HCT116 (cell line): Measurements from ENCODE around the gene EPHA4. TPM values are rescaled to one million over a fixed set of nuclear protein-coding genes. Genes with fewer than 3 reads are reported as not detected.

Experiments
- ATAC-seq: fragments of 200-7000 bp; cut with Tn5 transposase; 2 replicates; pipeline ENCODE4 v1.9.1; 2020; ENCODE audit warnings: mild to moderate bottlenecking, moderate library complexity
- BruUV-seq: library from RNA; stranded (reverse); fragments of 400-500 nt; replicated peaks from 2 replicates; lab custom pipeline; 2021; lab: Mats Ljungman, UMichigan
- CTCF ChIA-PET: fragments of 300-600 bp; sonication (Branson Sonifier 250); formaldehyde crosslinking; loops from one replicate; lab custom pipeline; 2021; ENCODE audit warnings: antibody characterized with exemption; lab: Charles Lee
- POLR2A ChIA-PET: fragments of 300-600, 350-600 bp; sonication (Branson Sonifier 250); formaldehyde crosslinking; loops from one replicate; lab custom pipeline; 2021; ENCODE audit warnings: antibody characterized with exemption; lab: Charles Lee
- RAD21 ChIA-PET, 2 experiments: fragments of 300-600 bp; sonication (Branson Sonifier 250); formaldehyde crosslinking; loops; one replicate each; lab custom pipeline; 2023; ENCODE audit warnings: low total read pairs in 2 of 2; ENCODE audit not compliant: uncharacterized antibody in 2 of 2, unreplicated experiment in 2 of 2, low non-redundant PET in 1 of 2; lab: Charles Lee
- DNase-seq: peaks from one replicate; pipeline ENCODE4 v3.0.0-alpha.2; 2010; ENCODE audit warnings: low read depth, low spot score
- H2AFZ ChIP-seq: fragments of 200-600 bp; shearing (Covaris generic), sonication (generic); 2 replicates; pipeline ENCODE4 v1.6.1; 2017; ENCODE audit warnings: low read depth, mixed run types, mixed read lengths, antibody characterized with exemption, low read length; ENCODE audit not compliant: poor library complexity, severe bottlenecking
- H3K27ac ChIP-seq: 2 replicates; pipeline ENCODE4 v1.5.1; 2012; ENCODE audit warnings: low read depth, low read length
- H3K27me3 ChIP-seq: fragments of 200-600 bp; sonication (generic); 2 replicates; pipeline ENCODE4 v1.6.1; 2016; ENCODE audit warnings: mixed run types, low read length, mixed read lengths; ENCODE audit not compliant: insufficient read depth
- H3K36me3 ChIP-seq, 2 experiments: fragments of 200-500 bp in 1 of 2; fragments of 200-600 bp in 1 of 2; sonication (Bioruptor generic) in 1 of 2; sonication (generic) in 1 of 2; 2 replicates each; pipeline versions ENCODE4 v1.5.1 to v1.6.1; 2014 to 2016; ENCODE audit warnings: low read length in 2 of 2, inconsistent platforms in 1 of 2, mixed read lengths in 1 of 2, mixed run types in 1 of 2; ENCODE audit not compliant: insufficient read depth in 2 of 2, control insufficient read depth in 1 of 2
- H3K4me1 ChIP-seq, 2 experiments: fragments of 200-600 bp in 1 of 2; sonication (generic) in 1 of 2; 2 replicates each; pipeline versions ENCODE4 v1.5.1 to v1.6.1; 2012 to 2017; ENCODE audit warnings: low read length in 2 of 2, inconsistent platforms in 1 of 2, mild to moderate bottlenecking in 1 of 2, mixed read lengths in 1 of 2, mixed run types in 1 of 2, moderate library complexity in 1 of 2; ENCODE audit not compliant: insufficient read depth in 2 of 2, control insufficient read depth in 1 of 2
- H3K4me2 ChIP-seq: fragments of 200-600 bp; sonication (generic); 2 replicates; pipeline ENCODE4 v1.6.1; 2017; ENCODE audit warnings: mixed run types, low read length, mixed read lengths
- H3K4me3 ChIP-seq, 2 experiments: fragments of 200-600 bp in 1 of 2; sonication (generic) in 1 of 2; replicated peaks in 1 of 2; 2 replicates each; pipeline ENCODE4 v1.5.1; 2011 to 2016; ENCODE audit warnings: low read length in 2 of 2, control low read depth in 1 of 2, low read depth in 1 of 2, mild to moderate bottlenecking in 1 of 2, mixed read lengths in 1 of 2, mixed run types in 1 of 2
- H3K79me2 ChIP-seq: fragments of 200-600 bp; sonication (generic); 2 replicates; pipeline ENCODE4 v1.6.1; 2017; ENCODE audit warnings: mild to moderate bottlenecking, mixed run types, low read length, moderate library complexity, mixed read lengths; ENCODE audit not compliant: insufficient read depth
- H3K9ac ChIP-seq: fragments of 200-600 bp; sonication (generic); 2 replicates; pipeline ENCODE4 v1.6.1; 2016; ENCODE audit warnings: low read length, mixed read lengths
- H3K9me2 ChIP-seq: fragments of 200-600 bp; sonication (generic), shearing (Covaris generic); 2 replicates; pipeline ENCODE4 v1.6.1; 2017; ENCODE audit warnings: mixed run types, mild to moderate bottlenecking, moderate library complexity; ENCODE audit not compliant: insufficient read depth
- H3K9me3 ChIP-seq, 2 experiments: fragments of 200-500 bp in 1 of 2; fragments of 200-600 bp in 1 of 2; sonication (Bioruptor generic) in 1 of 2; sonication (generic) in 1 of 2; 2 replicates each; pipeline ENCODE4 v1.6.1; 2014 to 2017; ENCODE audit warnings: low read length in 2 of 2, mixed read lengths in 2 of 2, inconsistent platforms in 1 of 2, low read depth in 1 of 2, mild to moderate bottlenecking in 1 of 2, mixed run types in 1 of 2, moderate library complexity in 1 of 2; ENCODE audit not compliant: control insufficient read depth in 1 of 2, insufficient read depth in 1 of 2
- H4K20me1 ChIP-seq: fragments of 200-600 bp; sonication (generic), shearing (Covaris generic); 2 replicates; pipeline ENCODE4 v1.6.1; 2017; ENCODE audit warnings: mixed run types, mild to moderate bottlenecking, moderate library complexity; ENCODE audit not compliant: insufficient read depth
- CBX3 ChIP-seq: IDR thresholded peaks from 2 replicates; pipeline ENCODE4 v1.6.1; 2012; ENCODE audit warnings: low read depth
- EGR1 ChIP-seq: IDR thresholded peaks from 2 replicates; pipeline ENCODE4 v1.6.1; 2012; ENCODE audit warnings: low read depth
- ELF1 ChIP-seq: IDR thresholded peaks from 2 replicates; pipeline ENCODE4 v1.6.1; 2012; ENCODE audit warnings: low read depth, borderline replicate concordance
- FOSL1 ChIP-seq: IDR thresholded peaks from 2 replicates; pipeline ENCODE4 v1.6.1; 2012; ENCODE audit warnings: low read depth
- JUND ChIP-seq: IDR thresholded peaks from 2 replicates; pipeline ENCODE4 v1.6.1; 2012
- POLR2A ChIP-seq: IDR thresholded peaks from 2 replicates; pipeline ENCODE4 v1.7.0; 2011; ENCODE audit warnings: borderline replicate concordance; ENCODE audit not compliant: insufficient read depth, insufficient read length; ENCODE audit errors: extremely low read depth
- POLR2AphosphoS5 ChIP-seq: IDR thresholded peaks from 2 replicates; pipeline ENCODE4 v1.6.1; 2011; ENCODE audit warnings: mild to moderate bottlenecking, low read depth, low read length, moderate library complexity
- RAD21 ChIP-seq: IDR thresholded peaks from 2 replicates; pipeline ENCODE4 v1.6.1; 2012; ENCODE audit warnings: low read depth, mild to moderate bottlenecking
- SIN3A ChIP-seq: IDR thresholded peaks from 2 replicates; pipeline ENCODE4 v1.6.1; 2012; ENCODE audit warnings: low read depth
- SP1 ChIP-seq: IDR thresholded peaks from 2 replicates; pipeline ENCODE4 v1.6.1; 2012; ENCODE audit warnings: low read depth
- SRF ChIP-seq: IDR thresholded peaks from 2 replicates; pipeline ENCODE4 v1.6.1; 2012; ENCODE audit warnings: low read depth
- TCF7L2 ChIP-seq: IDR thresholded peaks from 2 replicates; pipeline ENCODE4 v1.7.0; 2011; ENCODE audit warnings: borderline replicate concordance, inconsistent platforms; ENCODE audit not compliant: insufficient read depth, insufficient read length; ENCODE audit errors: extremely low read depth
- YY1 ChIP-seq: IDR thresholded peaks from 2 replicates; pipeline ENCODE4 v1.6.1; 2011; ENCODE audit warnings: low read length, low read depth, moderate library complexity, mild to moderate bottlenecking; ENCODE audit not compliant: insufficient replicate concordance; ENCODE audit errors: extremely low read depth
- ZFX ChIP-seq: fragments of 450-650 bp; IDR thresholded peaks from 2 replicates; pipeline ENCODE4 v1.6.1; 2017
- ZNF274 ChIP-seq: fragments of 200-500 bp; sonication (Bioruptor generic); IDR thresholded peaks from 2 replicates; pipeline ENCODE4 v1.6.1; 2014; ENCODE audit warnings: mild to moderate bottlenecking, low read depth, low read length, inconsistent platforms
- intact Hi-C: fragments of 100-400 bp; cut with micrococcal nuclease; formaldehyde crosslinking; loops from 2 replicates; pipeline ENCODE4 v1.10.0; 2022
- total RNA-seq: library from RNA; stranded (reverse); gene quantifications from one replicate; pipeline ENCODE4 v1.2.1, GENCODE V29; 2021; ENCODE audit not compliant: unreplicated experiment
- TF ChIP-seq, protein P1 (sequence below): IDR thresholded peaks from 2 replicates; pipeline ENCODE4 v1.6.1; 2012
- TF ChIP-seq, protein P2 (sequence below): IDR thresholded peaks from 2 replicates; pipeline ENCODE4 v1.6.1; 2011; ENCODE audit warnings: mild to moderate bottlenecking, low read length, moderate library complexity; ENCODE audit not compliant: insufficient replicate concordance; ENCODE audit errors: extremely low read depth
- TF ChIP-seq, protein P3 (sequence below): IDR thresholded peaks from 2 replicates; pipeline ENCODE4 v1.6.1; 2012; ENCODE audit warnings: low read depth
- TF ChIP-seq, protein P4 (sequence below): IDR thresholded peaks from 2 replicates; pipeline ENCODE4 v1.6.1; 2012

The EPHA4 gene
- total RNA-seq, 1 experiment from 2014 or later = 3.5 TPM

DNA sequence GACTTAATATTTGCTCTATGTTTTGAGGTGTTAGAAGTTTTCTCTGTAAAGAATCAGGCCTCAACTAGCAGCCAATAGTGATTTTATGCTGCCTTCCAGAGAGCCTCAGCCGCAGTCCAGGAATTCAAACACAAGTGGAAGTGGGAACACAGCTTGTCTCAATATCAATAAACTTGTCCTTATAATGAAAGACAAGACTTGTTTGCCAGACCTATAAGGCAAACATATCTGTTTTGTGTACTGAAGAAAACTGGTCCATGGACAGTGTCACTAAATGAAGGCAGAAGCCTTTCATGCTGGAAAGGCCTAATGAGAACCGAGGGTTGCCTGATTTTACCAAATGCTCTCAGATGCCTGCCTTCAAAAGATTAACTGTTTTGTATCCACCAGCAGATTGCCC lies 182.2 kb downstream of the EPHA4 start:
- no peak overlapping the region for H3K4me2 ChIP-seq
- no peaks in the 10 kb centered on the region for H3K79me2 ChIP-seq
- H3K4me3 ChIP-seq = no peak overlapping the region
- no peaks in the 10 kb centered on the region for H3K4me1 ChIP-seq
- no TSS peak for BruUV-seq
- H4K20me1 ChIP-seq = no peaks in the 10 kb centered on the region; the same call in 1 of the 2 replicates
- POLR2A ChIA-PET = no interaction called here
- no peak overlapping the region for H3K27ac ChIP-seq
- RAD21 ChIA-PET = no interaction called here
- no peaks in the 10 kb centered on the region for H3K9me3 ChIP-seq
- TF ChIP-seq SIN3A (no peak), EGR1 (no peak), FOSL1 (no peak), ZFX (no peak), POLR2AphosphoS5 (no peak), ELF1 (no peak), CBX3 (no peak), RAD21 (no peak), SP1 (no peak), ZNF274 (no peak), TCF7L2 (no peak), YY1 (no peak), JUND (no peak), SRF (no peak), POLR2A (no peak)
- TF ChIP-seq, protein P1, sequence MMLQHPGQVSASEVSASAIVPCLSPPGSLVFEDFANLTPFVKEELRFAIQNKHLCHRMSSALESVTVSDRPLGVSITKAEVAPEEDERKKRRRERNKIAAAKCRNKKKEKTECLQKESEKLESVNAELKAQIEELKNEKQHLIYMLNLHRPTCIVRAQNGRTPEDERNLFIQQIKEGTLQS = no peak
- TF ChIP-seq, protein P2, sequence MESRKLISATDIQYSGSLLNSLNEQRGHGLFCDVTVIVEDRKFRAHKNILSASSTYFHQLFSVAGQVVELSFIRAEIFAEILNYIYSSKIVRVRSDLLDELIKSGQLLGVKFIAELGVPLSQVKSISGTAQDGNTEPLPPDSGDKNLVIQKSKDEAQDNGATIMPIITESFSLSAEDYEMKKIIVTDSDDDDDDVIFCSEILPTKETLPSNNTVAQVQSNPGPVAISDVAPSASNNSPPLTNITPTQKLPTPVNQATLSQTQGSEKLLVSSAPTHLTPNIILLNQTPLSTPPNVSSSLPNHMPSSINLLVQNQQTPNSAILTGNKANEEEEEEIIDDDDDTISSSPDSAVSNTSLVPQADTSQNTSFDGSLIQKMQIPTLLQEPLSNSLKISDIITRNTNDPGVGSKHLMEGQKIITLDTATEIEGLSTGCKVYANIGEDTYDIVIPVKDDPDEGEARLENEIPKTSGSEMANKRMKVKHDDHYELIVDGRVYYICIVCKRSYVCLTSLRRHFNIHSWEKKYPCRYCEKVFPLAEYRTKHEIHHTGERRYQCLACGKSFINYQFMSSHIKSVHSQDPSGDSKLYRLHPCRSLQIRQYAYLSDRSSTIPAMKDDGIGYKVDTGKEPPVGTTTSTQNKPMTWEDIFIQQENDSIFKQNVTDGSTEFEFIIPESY = no peak
- TF ChIP-seq, protein P3, sequence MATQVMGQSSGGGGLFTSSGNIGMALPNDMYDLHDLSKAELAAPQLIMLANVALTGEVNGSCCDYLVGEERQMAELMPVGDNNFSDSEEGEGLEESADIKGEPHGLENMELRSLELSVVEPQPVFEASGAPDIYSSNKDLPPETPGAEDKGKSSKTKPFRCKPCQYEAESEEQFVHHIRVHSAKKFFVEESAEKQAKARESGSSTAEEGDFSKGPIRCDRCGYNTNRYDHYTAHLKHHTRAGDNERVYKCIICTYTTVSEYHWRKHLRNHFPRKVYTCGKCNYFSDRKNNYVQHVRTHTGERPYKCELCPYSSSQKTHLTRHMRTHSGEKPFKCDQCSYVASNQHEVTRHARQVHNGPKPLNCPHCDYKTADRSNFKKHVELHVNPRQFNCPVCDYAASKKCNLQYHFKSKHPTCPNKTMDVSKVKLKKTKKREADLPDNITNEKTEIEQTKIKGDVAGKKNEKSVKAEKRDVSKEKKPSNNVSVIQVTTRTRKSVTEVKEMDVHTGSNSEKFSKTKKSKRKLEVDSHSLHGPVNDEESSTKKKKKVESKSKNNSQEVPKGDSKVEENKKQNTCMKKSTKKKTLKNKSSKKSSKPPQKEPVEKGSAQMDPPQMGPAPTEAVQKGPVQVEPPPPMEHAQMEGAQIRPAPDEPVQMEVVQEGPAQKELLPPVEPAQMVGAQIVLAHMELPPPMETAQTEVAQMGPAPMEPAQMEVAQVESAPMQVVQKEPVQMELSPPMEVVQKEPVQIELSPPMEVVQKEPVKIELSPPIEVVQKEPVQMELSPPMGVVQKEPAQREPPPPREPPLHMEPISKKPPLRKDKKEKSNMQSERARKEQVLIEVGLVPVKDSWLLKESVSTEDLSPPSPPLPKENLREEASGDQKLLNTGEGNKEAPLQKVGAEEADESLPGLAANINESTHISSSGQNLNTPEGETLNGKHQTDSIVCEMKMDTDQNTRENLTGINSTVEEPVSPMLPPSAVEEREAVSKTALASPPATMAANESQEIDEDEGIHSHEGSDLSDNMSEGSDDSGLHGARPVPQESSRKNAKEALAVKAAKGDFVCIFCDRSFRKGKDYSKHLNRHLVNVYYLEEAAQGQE = no peak
- TF ChIP-seq, protein P4, sequence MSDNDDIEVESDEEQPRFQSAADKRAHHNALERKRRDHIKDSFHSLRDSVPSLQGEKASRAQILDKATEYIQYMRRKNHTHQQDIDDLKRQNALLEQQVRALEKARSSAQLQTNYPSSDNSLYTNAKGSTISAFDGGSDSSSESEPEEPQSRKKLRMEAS = no peak
- TF ChIP-seq, all 23 proteins: peak for 0
- Histone ChIP-seq H3K36me3 (no peaks in the 10 kb centered on the region), H2AFZ (no peak overlapping the region), H3K9ac (no peak overlapping the region), H3K9me2 (no peaks in the 10 kb centered on the region), H3K27me3 (peaks cover 10% of the 10 kb centered on the region; the same call in 1 of the 2 replicates)
- DNase-seq (no peak), ATAC-seq (no peak)
- intact Hi-C loops = no loop called here
- CTCF ChIA-PET = no interaction called here
